Hepatic stellate cell (primary cell): ENCODE measurements around the gene KCNH2.
"Not testable (repeated sequence)": the region's sequence is repeated elsewhere in the genome, so short reads cannot be mapped to it uniquely, and the experiment has no call there.

Experiments
- DNase-seq: peaks from one replicate; pipeline ENCODE4 v3.0.0; 2011; ENCODE audit warnings: low spot score

The KCNH2 gene

DNA sequence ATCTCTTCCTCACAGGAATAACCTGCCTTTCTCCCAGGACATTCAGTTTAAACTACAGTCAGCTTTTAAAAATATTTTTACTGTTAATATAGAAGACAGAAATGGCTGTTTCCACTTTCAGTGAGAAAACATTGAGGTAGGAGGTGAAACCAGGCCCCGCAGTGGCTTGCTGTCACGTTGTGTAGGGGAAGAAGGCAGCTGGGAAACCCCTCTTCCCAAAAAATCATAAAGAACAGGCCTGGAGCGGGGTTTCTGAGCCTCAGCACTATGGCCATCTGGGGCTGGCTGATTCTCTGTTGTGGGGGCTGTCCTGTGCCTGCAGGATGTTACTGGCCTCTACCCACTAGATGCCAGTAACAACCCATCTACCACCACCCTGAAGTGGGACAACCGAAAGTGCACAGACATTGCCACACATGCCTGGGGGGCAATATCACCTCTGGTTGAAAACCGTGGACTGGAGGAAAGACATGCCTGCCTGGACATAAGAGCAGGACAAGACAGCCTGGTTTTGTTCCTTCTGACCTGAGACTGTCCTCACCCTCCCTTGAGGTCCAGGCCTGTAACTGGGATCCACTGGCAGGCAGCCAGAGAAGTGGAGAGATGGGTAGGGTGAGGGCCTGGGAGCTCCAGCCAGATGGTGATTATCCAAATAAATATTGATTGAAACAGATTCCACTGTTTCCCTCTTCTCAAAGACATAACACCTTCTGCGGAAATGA, 43.9 kb downstream of the KCNH2 start:
- DNase-seq = no peak

DNA sequence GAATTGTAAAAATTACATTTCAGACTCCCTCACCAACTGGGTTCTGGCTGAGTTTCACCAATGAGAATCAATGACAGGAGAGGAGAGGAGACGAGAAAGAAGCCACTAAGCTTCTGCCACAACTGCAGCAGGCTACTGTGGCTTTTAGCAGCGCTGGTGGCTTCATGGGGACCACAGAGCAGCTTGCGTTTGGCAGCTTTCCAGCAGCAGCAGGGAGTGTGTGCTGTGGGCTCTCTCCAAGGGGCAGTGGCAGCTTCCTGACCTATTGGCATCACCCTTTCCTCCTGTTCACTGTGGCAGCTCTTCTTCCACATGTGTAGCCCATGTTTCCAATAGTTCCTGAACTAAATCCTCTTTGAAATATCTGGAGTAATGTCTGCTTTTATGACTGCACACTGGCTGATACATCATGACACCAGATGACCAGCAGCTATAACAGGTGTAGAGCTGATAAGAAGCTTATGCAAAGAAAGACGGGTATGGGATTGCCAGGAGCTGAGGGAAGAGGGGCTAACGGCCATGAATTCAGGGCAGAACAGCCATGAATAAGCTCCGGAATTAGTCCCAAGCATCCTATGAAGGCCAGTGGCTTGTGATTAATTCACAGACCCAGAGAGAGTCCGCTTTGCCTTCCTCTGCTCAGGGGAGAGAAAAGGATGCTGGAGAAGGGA, 46.8 kb downstream of the KCNH2 start:
- no peak for DNase-seq

DNA sequence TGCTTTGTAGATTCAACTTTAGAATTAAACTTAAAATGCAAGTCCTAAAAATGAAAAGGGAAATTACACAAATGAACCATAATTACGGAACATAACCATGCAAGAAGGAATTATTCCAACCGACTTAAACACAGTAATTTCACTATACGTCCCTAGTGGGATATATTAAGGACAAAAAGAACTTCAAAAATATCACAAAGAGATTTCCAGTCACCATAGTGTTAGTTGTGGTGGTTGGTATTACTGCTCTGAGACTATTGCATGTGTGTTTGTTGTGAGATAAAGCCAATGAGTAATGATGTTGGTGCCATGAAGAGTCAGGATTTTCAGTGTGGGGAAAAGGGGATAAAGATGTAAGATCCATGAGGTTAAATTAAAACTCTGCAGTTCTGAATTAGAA, 49.6 kb downstream of the KCNH2 start:
- DNase-seq = no peak

DNA sequence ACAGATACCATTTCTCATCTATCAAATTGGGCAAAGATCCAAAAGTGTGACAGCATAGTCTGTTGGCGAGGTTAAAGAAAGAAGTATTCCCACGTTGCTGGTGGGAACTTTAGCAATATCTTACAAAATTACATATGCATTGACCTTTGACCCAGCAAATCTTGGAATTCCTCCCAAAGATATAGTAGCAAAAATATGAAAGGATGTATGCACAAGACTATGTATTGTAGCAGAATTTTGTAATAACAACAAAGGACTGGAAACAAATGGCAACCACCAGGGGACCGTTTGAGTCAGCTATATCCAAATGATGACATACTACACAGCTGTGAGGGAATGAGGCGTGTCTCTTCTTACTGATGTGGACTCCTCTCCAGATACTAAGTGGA, 50.2 kb downstream of the KCNH2 start:
- DNase-seq = no peak

DNA sequence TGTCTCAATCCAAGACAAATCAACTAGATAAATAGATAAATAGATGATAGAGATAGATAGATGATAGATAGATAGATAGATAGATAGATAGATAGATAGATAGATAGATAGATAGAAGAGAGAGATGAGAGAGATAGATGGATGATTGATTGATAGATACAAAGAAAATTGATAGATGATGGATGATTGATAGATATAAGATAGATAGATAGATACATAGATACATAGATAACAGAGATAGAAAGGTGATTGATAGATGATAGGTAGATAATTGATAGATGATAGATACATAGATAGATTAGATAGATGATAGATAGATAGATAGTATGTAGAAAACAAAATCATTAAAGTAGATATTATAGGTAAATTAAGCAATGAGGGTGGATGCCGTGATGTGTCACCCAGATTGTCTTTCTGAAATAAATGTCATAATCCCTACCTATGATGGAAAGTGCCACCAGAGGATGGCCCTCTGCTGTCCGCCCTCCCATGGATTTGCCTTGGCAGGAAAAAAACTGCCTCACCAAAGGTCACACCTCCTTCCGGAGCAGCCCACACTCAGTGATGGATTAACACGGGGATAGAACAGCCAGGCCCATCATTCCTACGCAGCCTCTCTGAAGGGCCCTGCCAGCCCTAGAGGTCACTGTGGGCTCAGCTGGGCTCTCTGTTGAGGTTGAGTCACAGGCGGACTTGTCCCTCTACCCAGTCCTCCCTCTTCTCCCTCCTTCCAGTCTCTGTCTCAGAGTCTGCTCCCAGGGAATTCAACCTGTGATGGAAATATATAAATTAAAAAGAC, 50.8 kb downstream of the KCNH2 start:
- DNase-seq = no peak

DNA sequence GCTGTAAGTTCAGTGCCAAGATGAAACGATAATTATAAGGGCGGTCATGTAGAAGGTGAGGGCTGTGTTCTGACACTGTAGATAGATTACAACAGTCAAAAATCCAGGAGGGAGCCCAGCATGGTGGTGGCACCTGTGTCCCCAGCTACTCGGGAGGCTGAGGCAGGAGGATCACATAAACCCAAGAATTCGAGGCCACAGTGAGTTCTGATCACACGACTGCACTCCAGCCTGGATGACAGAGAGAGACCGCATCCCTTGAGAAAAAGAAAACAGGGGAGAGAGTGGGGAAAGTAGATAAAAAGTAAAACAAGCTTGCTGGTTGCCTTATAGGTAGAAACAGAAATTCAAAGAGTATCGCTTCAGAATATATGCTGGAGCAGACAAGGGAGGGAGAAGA, 52.1 kb downstream of the KCNH2 start:
- no peak for DNase-seq

DNA sequence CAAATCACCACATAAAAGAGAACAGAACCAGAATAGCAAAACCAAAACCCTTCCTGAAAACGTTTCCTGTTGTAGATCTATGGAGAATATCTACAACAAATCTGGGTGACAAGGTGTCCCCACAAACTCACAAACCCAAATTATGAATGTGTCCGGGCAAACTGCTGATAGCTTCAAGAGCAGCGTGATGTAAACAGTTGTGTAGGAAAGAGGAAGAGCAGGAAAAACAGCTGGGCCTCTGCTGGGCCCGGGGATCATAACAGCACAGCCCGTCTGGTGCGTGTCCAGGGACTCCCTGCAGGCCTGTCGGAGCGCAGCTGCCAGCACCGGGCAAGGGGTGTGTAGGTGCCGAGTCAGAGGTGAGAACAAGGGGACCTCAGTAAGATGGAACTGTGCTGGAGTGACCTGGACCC, 53.7 kb downstream of the KCNH2 start:
- DNase-seq = no peak

DNA sequence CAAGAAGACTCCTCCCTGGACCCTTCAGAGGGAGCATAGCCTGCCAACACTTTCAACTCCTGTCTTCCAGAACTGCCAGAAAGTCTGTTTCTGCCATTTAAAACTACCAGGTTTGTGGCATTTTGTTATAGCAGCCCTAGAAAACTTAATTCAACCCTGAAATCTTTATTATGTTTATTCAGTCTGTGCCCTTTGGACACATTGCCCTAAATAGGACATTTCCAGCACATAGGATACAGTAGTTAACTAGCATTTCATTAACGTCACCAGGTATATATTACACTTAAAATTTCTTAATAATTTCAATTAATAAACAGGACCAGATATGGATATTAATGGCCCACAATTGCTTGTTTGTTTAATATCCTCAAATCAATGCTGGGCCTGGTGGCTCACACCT, 54.3 kb downstream of the KCNH2 start:
- DNase-seq = no peak

DNA sequence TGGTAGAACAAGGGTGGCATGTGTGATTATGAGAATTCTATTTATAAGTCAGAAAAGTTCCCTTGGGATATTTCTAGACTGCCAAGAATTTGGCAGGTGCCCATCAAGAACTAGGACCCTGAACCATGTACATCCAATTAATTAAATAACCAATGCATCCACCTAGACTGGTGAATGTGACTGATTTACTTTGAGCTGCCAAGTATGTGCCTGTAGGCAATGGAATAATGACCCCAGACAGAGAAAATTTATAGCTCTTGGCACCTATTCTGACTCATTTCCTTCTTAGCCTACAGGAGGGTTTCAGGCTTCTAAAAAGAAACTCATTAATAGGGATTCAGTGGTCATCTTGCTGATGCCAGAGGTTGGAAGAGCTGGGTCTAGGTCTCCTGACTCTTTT, 54.9 kb downstream of the KCNH2 start:
- DNase-seq = no peak

DNA sequence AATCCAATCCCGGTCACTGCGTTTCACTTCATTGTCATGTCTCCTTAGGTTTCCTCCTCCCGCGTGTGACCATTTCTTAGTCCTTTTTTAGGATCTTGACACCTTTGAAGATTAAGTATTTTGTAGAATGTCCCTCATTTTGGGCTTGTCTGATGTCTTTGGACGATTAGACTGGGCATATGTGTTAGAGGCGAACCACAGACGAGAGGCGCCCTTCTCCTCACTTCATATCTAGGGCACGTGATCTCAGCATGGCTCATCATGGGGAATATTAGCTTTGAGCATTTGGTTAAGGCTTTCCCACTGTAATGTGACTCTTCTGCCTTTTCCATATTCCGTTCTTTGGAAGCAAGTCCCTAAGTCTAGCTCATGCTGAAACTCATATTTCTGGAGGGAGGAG, 59.0 kb downstream of the KCNH2 start:
- no peak for DNase-seq

DNA sequence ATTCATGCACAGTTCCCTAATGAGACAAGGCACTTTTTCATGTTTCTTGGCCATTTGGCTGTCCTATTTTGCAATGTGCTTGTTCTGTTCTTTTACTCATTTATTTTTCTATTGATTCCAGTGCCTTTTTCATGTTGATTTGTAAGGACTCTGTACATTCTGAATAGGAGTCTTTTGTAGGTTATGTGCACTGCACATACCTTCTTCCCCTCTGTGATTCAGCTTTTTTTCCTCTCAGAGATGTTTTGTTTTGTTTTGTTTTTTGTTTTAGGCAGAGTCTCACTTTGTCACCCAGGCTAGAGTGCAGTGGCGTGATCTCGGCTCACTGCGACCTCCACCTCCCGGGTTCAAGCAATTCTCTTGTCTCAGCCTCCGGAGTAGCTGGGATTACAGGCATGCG, 59.7 kb downstream of the KCNH2 start:
- DNase-seq = no peak

DNA sequence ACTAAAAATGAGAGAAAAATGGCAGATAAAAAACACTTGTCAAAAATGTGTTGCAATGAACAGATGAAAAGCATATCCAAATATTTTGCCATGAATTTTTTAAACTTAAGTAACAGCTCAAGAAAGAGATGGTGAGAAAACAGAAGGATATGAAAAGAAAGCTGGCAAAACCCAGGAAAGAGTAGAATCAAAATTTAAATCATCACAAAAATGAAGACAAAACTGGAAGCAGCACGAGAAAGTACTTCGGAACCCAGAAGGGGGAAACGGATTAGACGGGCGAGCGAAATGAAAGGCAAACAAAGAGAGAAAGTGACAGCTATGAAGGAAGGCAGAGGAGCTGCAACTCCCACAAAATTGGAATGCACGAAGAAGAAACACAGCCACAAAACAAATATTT, 60.2 kb downstream of the KCNH2 start:
- DNase-seq = no peak

DNA sequence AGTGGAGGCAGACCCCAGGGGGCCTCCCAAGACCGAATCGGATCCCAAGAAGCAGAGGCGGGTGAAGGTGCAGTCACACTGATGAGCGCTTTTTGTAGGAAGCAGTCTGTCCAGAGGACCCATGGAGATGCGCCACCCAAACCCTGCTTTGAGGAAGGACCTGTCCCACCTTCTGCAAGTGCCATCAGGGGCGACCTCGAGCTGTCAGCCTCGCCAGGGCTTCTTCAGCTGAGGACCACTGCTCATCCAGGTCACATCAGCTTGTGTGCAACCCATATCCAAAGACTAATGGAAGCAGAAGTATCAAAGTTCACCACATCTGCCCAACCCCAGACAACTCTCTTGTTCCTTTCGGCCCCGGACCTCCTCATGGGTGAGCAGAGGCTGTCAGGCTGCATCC, 61.5 kb downstream of the KCNH2 start:
- no peak for DNase-seq

DNA sequence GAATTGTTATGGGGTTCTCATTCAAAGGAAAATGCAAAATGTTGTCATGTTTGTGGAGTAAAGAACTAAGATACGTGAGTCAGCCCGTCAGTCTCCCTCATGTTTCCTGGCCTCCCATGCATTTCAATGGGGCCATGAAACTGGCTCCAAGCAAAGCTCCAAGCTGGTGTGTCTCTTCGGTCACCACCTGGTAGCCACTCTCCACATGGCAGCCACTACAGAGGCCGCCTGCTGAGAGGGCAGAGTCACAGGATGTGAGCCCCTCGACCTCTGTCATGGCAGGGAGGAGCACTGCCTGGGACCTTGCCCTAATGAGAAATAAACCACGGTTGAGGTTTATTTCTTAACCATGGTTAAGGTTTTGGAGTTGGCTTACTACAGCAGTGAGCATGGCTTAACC, 63.2 kb downstream of the KCNH2 start:
- DNase-seq = no peak

DNA sequence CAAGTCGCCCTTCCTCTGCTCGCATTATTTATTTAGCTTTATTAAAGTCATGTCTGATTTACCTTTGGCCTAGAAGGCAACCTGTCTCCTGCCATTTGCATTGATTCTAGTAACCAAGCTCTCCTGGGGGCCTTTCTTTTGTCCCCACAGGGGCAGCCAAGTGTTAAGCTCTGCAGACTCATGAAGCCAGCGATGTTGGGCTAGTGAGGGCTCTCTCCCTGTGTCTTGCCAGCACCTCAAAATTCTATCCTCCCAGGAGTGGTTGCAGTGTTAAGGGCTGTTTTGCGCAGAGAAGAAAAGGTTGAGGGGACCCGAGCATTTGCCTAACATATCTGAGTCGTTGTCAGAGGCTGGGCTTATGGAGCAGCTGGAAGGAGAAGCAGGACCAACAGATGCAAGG, 63.9 kb downstream of the KCNH2 start:
- no peak for DNase-seq

DNA sequence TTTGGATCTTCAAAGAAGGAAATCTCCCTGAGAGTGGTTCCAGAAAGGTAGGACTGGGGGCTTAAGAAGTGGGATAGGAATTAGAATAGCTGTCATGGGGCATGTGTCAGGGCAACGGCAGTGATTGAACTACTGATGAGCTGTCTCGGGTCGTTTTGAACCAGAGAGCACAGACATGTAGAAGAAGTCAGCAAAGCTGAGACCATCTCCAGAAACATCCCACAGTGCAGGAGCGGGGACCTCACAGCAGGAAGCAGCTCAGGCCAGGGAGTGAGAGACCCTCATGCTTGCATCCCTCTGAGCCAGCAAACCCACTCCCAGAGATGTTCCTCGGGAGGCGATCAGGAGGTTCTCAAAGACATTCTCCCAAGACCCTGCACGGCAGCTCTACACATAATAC, 65.7 kb downstream of the KCNH2 start:
- DNase-seq = no peak

DNA sequence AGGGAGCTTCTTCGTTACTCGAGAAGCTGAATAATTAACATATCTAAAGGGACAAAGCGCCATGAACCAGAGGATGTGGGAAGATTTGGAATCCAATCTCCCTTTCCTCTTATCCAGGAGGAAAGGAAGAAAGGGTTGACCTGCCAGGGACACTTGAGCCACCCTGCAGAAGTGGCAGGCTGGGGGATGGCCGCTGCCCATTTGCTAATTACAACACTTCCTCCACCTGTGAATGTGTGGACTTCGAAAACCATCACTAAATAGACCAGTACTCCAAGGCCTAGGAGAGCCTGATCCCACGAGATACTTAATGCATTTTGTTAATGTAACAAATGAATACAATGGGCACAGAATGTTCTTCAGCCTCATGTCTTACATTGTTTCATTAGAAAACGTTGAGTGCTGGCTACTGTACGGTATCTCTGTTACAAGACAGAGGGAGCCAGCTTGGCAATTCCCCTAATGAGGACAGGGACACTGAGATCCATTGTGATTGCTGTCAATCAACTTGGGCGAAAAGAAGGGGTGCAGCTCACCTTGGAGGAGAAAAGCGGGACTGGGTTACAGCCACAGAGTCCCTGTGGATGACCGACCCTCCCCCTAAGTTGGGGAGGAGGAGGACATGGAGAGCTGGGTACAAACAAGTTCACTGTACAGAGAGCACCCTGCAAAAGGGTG, 66.4 kb downstream of the KCNH2 start:
- DNase-seq = no peak

DNA sequence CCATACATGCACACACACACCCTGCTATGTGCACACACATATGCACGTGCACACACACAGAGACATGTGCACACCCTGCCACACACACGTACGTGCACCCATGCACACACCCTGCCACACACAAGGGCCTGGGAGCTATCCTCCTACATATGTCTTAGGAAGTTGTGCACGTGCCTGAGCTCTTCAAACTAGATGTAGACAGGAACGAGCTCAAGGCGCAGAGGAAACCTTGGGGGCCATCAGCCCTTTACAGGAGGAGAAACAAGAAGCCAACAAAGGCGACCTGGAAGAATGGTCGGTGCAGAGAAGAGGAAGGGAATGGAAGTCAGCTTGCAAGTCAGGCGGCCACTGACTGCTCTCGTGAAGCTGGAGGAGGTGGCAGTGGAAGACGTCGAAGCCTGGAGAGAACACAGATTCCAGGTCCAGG, 67.1 kb downstream of the KCNH2 start:
- DNase-seq = no peak

DNA sequence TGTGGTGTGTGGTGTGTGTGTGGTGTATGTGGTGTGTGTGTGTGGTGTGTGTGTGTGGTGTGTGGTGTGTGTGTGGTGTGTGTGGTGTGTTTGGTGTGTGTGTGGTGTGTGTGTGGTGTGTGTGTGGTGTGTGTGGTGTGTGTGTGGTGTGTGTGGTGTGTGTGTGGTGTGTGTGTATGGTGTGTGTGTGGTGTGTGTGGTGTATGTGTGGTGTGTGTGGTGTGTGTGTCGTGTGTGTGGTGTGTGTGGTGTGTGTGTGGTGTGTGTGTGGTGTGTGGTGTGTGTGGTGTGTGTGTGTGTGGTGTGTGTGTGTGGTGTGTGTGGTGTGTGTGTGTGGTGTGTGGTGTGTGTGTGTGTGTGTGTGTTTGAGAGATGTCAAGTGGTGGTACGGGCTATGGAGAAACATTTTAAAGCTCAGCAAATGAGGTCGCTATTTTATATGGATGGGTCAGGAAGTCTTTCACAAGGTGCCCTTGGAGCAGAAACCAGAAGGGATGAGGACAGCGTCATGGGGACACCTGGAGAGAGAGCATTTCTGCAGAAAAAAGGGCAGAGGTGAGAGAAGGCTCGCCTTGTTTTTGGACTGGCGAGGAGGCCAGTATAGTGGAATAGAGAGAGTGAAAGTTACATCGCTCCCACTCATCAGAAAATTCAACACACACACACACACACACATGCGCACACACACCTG, 67.7 kb downstream of the KCNH2 start:
- DNase-seq = not testable (repeated sequence)

DNA sequence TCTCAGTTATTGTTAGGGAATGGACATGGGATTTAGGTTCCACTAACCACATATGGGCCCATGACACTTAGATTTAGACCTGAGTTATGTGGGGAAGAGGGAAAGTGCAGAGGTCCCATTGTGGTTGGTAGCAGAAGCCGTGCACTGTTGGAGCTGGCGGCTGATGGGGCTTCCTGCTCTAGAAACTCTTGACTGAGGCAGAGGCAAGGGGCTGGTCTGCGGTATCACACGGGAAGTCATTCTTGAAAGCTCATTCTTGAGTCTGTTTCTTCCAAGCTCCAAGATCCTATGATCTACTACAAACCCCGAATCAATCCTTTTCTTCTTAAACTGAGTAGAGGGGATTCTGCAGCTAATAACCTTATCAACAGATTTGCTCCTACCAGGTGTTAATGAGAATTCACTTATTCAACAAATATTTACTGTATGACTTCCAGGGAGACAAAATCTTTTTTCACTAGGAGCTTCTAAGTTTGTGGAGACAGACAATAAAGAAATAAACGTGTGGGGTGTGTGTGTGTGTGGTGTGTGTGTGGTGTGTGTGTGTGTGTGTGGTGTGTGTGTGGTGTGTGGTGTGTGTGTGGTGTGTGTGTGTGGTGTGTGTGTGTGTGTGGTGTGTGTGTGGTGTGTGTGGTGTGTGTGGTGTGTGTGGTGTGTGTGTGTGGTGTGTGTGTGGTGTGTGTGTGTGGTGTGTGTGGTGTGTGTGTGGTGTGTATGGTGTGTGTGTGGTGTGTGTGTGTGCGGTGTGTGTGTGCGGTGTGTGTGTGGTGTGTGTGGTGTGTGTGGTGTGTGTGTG, 68.7 kb downstream of the KCNH2 start:
- DNase-seq = no peak

DNA sequence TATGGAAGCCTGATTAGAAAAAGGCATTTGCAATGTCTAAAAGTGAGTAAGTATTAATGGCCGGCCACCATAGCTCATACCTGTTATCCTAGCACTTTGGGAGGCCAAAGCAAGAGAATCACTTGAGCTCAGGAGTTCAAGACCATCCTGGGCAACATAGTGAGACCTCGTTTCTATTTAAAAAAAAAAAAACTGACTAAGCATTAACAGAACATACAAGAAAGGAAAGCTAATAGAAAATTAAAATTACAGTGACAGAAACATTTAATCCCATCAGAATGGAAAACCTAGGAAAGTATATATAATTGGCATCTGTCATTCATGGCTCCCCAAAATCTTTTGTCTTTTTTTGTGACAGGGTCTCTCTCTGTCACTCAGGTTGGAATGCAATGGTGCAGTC, 69.9 kb downstream of the KCNH2 start:
- DNase-seq = no peak
